Neural cell (in vitro differentiated cells): ENCODE measurements around the gene RPS2. TPM values are rescaled to one million over a fixed set of nuclear protein-coding genes. Genes with fewer than 3 reads are reported as not detected.

Experiments
- H2AFZ ChIP-seq: fragments of 200-600, 300-800 bp; sonication (generic), shearing (Covaris generic); 2 replicates; pipeline ENCODE4 v1.6.0; 2014; ENCODE audit warnings: low read depth, mild to moderate bottlenecking, antibody characterized with exemption, low read length, moderate library complexity
- H3F3A ChIP-seq: fragments of 200-600 bp; shearing (Covaris generic); 2 replicates; pipeline ENCODE4 v1.6.1; 2016; ENCODE audit warnings: mild to moderate bottlenecking, moderate library complexity, mixed read lengths, antibody characterized with exemption, low read length; ENCODE audit not compliant: insufficient read depth, poor library complexity, severe bottlenecking
- H3K27ac ChIP-seq: fragments of 200-600, 300-800 bp; sonication (generic), shearing (Covaris generic); 2 replicates; pipeline ENCODE4 v1.5.1; 2014; ENCODE audit warnings: mild to moderate bottlenecking, low read length, moderate library complexity
- H3K27me3 ChIP-seq: fragments of 300-800, 200-600 bp; sonication (generic), shearing (Covaris generic); 2 replicates; pipeline ENCODE4 v1.6.0; 2014; ENCODE audit warnings: mild to moderate bottlenecking, low read depth, low read length, moderate library complexity; ENCODE audit not compliant: insufficient read depth
- H3K36me3 ChIP-seq: fragments of 300-800, 200-600 bp; sonication (generic), shearing (Covaris generic); 2 replicates; pipeline ENCODE4 v1.5.1; 2014; ENCODE audit warnings: mild to moderate bottlenecking, antibody characterized with exemption, low read length, moderate library complexity; ENCODE audit not compliant: insufficient read depth
- H3K4me2 ChIP-seq: fragments of 300-800, 200-600 bp; sonication (generic), shearing (Covaris generic); 2 replicates; pipeline ENCODE4 v1.6.0; 2014; ENCODE audit warnings: mild to moderate bottlenecking, low read length
- H3K4me3 ChIP-seq: fragments of 300-800, 200-600 bp; sonication (generic), shearing (Covaris generic); 2 replicates; pipeline ENCODE4 v1.5.1; 2014; ENCODE audit warnings: mild to moderate bottlenecking, low read length, moderate library complexity
- H3K79me2 ChIP-seq: fragments of 200-600 bp; shearing (Covaris generic); replicated peaks from 2 replicates; pipeline ENCODE4 v1.6.0; 2014; ENCODE audit warnings: mild to moderate bottlenecking, low read length, moderate library complexity; ENCODE audit not compliant: insufficient read depth
- H3K9ac ChIP-seq: fragments of 300-800, 200-600 bp; sonication (generic), shearing (Covaris generic); 2 replicates; pipeline ENCODE4 v1.6.1; 2016; ENCODE audit warnings: mild to moderate bottlenecking, low read length, mixed read lengths
- H3K9me2 ChIP-seq: fragments of 200-600 bp; shearing (Covaris generic); 2 replicates; pipeline ENCODE4 v1.6.1; 2016; ENCODE audit warnings: mild to moderate bottlenecking, low read length, mixed read lengths; ENCODE audit not compliant: insufficient read depth
- H3K9me3 ChIP-seq: fragments of 200-600, 300-800 bp; sonication (generic), shearing (Covaris generic); 2 replicates; pipeline ENCODE4 v1.6.1; 2016; ENCODE audit warnings: mild to moderate bottlenecking, mixed run types, low read length, moderate library complexity, mixed read lengths
- H4K20me1 ChIP-seq: fragments of 200-600 bp; shearing (Covaris generic); 2 replicates; pipeline ENCODE4 v1.6.1; 2016; ENCODE audit warnings: mild to moderate bottlenecking, mixed run types; ENCODE audit not compliant: insufficient read depth
- EP300 ChIP-seq: fragments of 450-650 bp; conservative IDR thresholded peaks from 2 replicates; pipeline ENCODE4 v1.6.1; 2014; ENCODE audit warnings: antibody characterized with exemption, mild to moderate bottlenecking, moderate library complexity; ENCODE audit not compliant: poor library complexity, severe bottlenecking
- EZH2 ChIP-seq: fragments of 200-600, 300-800 bp; shearing (Covaris generic), sonication (generic); IDR thresholded peaks from 2 replicates; pipeline ENCODE4 v1.6.1; 2014; ENCODE audit warnings: antibody characterized with exemption, low read length, borderline replicate concordance, mild to moderate bottlenecking; ENCODE audit not compliant: insufficient read depth, poor library complexity, severe bottlenecking
- MXI1 ChIP-seq: fragments of 450-650 bp; conservative IDR thresholded peaks from 2 replicates; pipeline ENCODE4 v1.6.1; 2014; ENCODE audit warnings: antibody characterized with exemption, mild to moderate bottlenecking; ENCODE audit not compliant: poor library complexity, severe bottlenecking
- POLR2AphosphoS5 ChIP-seq: IDR thresholded peaks from 2 replicates; pipeline ENCODE4 v1.6.1; 2012
- RAD21 ChIP-seq: fragments of 450-650 bp; conservative IDR thresholded peaks from 2 replicates; pipeline ENCODE4 v1.6.1; 2014; ENCODE audit warnings: antibody characterized with exemption, mild to moderate bottlenecking, moderate library complexity
- SMC3 ChIP-seq: fragments of 450-650 bp; conservative IDR thresholded peaks from 2 replicates; pipeline ENCODE4 v1.6.1; 2014; ENCODE audit warnings: antibody characterized with exemption, mild to moderate bottlenecking, moderate library complexity; ENCODE audit not compliant: poor library complexity
- TAF1 ChIP-seq: IDR thresholded peaks from 2 replicates; pipeline ENCODE4 v1.6.1; 2012; ENCODE audit warnings: low read depth
- polyA plus RNA-seq: library from polyadenylated mRNA; depleted of rRNA; stranded (reverse); fragments of >200 nt; gene quantifications from 2 replicates; pipeline ENCODE4 v1.2.3, GENCODE V29; 2014
- TF ChIP-seq, protein P1 (sequence below): IDR thresholded peaks from 2 replicates; pipeline ENCODE4 v1.6.1; 2012; ENCODE audit warnings: borderline replicate concordance
- TF ChIP-seq, protein P2 (sequence below): fragments of 450-650 bp; IDR thresholded peaks from 2 replicates; pipeline ENCODE4 v1.5.1; 2014; ENCODE audit warnings: antibody characterized with exemption, mild to moderate bottlenecking, moderate library complexity; ENCODE audit not compliant: poor library complexity, severe bottlenecking

Gene RPS2
- polyA plus RNA-seq, 1 donor from 2014 or later = 1,393 TPM

DNA sequence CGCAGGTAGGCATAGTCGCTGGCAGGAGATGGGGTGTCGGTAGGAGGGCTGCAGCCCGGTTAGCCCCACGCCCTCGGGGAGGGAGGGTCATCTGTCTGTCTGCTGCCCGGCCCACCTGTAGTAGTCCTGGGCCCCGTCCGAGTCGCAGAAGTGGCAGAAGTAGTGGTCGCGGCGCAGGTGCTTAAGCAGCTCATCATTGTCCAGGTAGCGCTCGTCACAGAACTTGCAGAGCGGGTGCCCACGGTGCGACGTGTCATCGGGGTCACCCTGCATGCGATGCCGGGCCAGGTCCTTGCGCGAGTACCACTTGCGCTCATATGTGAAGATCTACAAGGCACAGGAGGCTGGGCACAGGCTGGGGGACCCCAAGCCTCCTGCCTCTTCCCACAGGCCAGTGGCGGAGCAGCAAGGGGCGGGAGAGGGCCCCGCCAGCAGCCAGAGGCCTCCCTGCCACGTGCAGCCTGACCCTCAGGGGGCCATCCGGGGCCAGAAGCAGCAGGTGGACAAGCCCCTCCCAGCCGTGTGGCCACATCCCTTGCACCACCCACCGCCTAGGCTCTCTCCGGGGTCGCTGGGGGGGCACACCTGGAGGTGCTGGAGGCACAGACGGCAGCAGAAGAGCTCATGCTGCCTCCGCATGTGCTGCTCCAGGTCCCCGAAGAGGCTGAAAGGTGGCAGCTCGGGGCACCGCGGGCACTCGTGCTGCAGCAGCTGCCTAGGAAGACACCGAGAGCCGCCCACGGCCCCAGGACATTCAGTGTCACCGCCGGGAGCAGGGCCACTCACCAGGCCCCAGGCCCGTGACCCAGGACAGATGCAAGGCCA is 38.0 kb upstream of the RPS2 start:
- H3K9me3 ChIP-seq = no peaks in the 10 kb centered on the region
- no peak overlapping the region for H3K27ac ChIP-seq
- no peak overlapping the region for H3K4me3 ChIP-seq
- no peak overlapping the region for H2AFZ ChIP-seq
- H4K20me1 ChIP-seq = no peaks in the 10 kb centered on the region
- no peak overlapping the region for H3K4me2 ChIP-seq
- TF ChIP-seq TAF1 (no peak), SMC3 (no peak), EP300 (no peak), EZH2 (no peak), POLR2AphosphoS5 (no peak), RAD21 (no peak)
- TF ChIP-seq, protein P1, sequence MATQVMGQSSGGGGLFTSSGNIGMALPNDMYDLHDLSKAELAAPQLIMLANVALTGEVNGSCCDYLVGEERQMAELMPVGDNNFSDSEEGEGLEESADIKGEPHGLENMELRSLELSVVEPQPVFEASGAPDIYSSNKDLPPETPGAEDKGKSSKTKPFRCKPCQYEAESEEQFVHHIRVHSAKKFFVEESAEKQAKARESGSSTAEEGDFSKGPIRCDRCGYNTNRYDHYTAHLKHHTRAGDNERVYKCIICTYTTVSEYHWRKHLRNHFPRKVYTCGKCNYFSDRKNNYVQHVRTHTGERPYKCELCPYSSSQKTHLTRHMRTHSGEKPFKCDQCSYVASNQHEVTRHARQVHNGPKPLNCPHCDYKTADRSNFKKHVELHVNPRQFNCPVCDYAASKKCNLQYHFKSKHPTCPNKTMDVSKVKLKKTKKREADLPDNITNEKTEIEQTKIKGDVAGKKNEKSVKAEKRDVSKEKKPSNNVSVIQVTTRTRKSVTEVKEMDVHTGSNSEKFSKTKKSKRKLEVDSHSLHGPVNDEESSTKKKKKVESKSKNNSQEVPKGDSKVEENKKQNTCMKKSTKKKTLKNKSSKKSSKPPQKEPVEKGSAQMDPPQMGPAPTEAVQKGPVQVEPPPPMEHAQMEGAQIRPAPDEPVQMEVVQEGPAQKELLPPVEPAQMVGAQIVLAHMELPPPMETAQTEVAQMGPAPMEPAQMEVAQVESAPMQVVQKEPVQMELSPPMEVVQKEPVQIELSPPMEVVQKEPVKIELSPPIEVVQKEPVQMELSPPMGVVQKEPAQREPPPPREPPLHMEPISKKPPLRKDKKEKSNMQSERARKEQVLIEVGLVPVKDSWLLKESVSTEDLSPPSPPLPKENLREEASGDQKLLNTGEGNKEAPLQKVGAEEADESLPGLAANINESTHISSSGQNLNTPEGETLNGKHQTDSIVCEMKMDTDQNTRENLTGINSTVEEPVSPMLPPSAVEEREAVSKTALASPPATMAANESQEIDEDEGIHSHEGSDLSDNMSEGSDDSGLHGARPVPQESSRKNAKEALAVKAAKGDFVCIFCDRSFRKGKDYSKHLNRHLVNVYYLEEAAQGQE = no peak
- H3K27me3 ChIP-seq = no peaks in the 10 kb centered on the region
- H3K36me3 ChIP-seq = no peaks in the 10 kb centered on the region
- H3K9ac ChIP-seq = no peak overlapping the region
- H3K9me2 ChIP-seq = no peaks in the 10 kb centered on the region
- H3K79me2 ChIP-seq = peaks cover 23% of the 10 kb centered on the region
- no peaks in the 10 kb centered on the region for H3F3A ChIP-seq

DNA sequence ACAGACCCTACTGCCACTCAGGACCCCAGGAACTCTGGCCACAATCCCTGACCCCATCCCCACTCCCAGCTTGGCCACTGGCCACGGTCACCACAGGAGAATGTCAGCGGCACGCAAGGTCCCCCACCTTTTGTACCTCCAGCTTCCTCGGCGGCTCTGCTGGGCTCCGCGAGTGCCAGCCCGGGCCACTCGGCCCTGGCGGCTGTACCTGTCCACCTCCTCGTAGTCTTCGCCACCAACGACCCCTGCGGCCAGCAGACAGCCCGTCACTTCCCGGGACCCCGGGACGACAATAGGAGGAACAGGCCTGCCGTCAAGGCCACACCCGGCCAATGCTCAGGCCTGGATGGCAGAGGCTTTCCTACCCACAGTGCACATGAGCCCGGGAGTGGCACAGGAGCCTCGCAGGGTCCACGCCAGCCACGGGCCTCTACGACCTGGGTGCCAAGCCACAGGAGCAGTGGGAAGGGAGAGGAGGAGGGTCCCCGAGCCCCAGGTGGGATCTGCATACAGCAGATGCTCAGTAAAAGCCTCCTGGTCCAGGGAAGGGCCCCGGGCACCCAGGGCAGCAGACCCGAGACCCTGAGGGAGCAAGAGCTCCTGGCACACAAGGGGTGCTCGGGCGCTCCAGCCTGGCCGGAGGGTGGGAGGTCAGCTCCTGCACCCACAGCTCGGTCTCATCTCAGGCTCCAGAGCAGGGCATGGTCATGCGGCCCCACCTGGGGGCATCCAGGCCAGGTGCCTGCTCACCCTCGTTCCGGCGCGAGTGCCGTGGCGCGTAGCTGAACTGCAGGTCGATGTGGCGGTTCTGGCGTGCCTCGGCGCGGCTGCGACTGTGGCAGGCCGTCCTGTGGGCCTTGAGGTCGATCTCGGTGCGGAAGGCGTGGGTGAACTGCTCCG is 37.1 kb upstream of the RPS2 start:
- H3K9me3 ChIP-seq = no peaks in the 10 kb centered on the region
- H4K20me1 ChIP-seq = no peaks in the 10 kb centered on the region
- H3F3A ChIP-seq = no peaks in the 10 kb centered on the region
- no peak overlapping the region for H3K4me2 ChIP-seq
- no peaks in the 10 kb centered on the region for H3K9me2 ChIP-seq
- TF ChIP-seq, protein P2, sequence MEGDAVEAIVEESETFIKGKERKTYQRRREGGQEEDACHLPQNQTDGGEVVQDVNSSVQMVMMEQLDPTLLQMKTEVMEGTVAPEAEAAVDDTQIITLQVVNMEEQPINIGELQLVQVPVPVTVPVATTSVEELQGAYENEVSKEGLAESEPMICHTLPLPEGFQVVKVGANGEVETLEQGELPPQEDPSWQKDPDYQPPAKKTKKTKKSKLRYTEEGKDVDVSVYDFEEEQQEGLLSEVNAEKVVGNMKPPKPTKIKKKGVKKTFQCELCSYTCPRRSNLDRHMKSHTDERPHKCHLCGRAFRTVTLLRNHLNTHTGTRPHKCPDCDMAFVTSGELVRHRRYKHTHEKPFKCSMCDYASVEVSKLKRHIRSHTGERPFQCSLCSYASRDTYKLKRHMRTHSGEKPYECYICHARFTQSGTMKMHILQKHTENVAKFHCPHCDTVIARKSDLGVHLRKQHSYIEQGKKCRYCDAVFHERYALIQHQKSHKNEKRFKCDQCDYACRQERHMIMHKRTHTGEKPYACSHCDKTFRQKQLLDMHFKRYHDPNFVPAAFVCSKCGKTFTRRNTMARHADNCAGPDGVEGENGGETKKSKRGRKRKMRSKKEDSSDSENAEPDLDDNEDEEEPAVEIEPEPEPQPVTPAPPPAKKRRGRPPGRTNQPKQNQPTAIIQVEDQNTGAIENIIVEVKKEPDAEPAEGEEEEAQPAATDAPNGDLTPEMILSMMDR = no peak
- no peak for TF ChIP-seq TAF1
- no peak for TF ChIP-seq POLR2AphosphoS5
- TF ChIP-seq RAD21 = no peak
- TF ChIP-seq MXI1 = no peak
- no peak overlapping the region for H2AFZ ChIP-seq
- H3K9ac ChIP-seq = no peak overlapping the region
- peaks cover 13% of the 10 kb centered on the region for H3K79me2 ChIP-seq
- H3K4me3 ChIP-seq = no peak overlapping the region
- no peaks in the 10 kb centered on the region for H3K27me3 ChIP-seq
- no peaks in the 10 kb centered on the region for H3K36me3 ChIP-seq
- H3K27ac ChIP-seq = no peak overlapping the region
